Activated naive CD4-positive, alpha-beta T cell (primary cell): Measurements from ENCODE around the gene ECT2.
"Not testable (repeated sequence)": the region's sequence is repeated elsewhere in the genome, so short reads cannot be mapped to it uniquely, and the experiment has no call there.

ENCODE experiments used
- DNase-seq, 4 experiments: peaks; one replicate each; lab custom pipeline; 2025; lab: John Stamatoyannopoulos, UW

ECT2 gene

DNA sequence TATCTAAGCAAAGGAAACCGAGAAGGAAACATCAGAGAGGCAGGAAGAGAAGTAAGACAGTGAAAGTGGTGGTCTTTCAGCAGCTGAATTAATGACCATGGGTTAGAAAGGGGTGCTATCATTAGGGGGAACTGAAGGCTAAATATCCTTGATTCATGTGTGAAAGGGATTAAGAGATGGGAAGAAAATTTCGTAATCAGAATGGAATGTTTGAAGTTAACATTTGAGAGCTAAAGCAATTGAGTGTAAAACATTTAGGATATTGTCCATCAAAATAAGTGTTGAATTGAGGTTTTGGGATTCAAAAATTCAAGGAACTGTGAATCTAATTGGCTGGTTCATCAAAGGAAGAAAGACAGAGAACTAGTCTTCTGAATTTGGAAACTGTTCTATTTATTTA lies 4.1 kb upstream of the ECT2 start:
- no peak for DNase-seq

DNA sequence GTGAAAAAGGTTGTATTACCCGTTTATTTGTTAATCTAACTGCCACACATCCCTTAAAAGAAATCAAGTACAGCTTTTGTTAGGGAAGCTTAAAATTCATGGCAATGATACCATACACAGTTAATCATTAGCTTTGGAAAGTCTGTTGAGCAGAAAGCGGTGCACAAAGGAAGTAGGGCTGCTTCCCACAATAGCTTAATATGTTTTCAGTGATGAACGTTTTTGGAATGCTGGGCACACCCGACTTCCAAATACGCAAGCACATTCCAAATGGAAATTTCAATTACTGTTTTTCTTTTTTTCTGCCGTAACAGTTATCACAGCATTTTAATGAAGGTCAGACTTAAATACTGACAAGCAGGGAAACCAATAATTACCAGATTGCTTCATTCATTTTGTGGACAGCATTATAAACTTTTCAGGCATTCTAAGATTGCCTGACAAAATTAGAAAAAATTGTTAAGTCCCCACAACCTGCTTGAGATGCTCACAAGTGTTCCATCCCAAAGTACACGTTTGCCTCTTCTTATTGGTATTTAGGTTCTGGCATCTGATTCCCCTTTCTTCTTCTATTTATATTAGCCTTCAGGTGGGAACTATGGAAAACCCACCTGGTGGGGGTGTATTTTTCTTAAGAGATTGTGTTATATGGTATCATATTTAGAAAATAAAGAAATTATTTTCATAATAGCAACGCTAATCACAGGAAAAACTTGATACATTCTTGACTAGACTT lies 1.1 kb upstream of the ECT2 start:
- DNase-seq, result no peak

DNA sequence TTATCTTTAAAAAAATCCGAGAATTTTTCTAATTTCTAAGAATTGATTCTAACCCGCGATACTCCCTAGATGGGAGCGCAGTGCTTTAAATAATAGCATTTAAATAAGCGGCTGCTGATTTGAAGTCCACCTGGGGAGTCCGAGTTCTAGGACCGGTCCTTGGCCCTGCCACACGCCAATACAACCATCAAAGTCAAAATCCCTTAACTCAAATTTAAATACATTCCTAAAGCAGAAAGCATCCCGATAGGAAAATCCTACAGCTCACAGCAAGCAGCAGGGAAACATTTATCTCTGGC lies 508 bp upstream of the ECT2 start:
- DNase-seq, result no peak

DNA sequence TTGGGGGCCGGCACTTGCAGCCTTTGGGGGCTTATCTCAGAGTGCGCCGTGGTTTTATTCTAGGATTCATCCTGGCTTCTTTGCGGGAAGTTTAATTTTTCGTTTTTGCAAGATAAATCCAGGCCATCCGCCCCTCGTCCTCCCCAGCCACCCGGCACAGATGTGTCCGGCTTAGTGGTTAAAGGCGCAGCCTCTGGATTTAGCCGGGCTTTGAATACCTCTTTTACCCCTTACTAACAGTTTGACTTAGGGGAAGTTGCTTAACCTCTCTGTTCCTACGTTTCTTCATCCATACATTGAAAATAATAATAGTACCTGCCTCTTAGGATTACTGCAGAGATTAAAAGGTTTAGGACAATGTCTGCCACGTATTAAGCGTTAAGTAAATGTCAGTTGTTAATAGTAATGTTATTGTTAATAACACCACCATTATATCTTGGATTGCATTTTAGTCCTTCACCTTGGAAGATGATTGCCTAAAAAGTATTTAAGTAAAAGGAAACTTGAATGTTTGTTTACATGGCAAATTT lies 714 bp downstream of the ECT2 start:
- no peak for DNase-seq

DNA sequence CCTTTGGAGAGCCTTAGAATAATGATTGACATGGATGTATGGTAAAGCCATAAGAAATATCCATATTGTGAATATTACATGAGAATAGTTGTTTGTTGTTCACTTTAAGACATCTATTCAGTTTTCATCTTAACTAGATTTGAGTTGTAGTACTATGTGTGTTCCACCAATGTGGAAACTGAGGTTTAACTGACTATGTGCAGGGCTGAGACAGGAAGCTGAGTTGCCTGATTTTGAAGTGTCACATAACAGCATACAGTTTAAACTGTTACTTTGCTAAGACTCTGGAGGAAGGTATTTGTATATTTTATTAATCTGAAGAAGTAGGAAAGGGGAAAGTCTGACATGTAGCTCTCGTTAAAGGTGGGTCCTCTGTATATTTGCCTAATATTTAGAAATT lies 2.1 kb downstream of the ECT2 start:
- DNase-seq, result no peak

DNA sequence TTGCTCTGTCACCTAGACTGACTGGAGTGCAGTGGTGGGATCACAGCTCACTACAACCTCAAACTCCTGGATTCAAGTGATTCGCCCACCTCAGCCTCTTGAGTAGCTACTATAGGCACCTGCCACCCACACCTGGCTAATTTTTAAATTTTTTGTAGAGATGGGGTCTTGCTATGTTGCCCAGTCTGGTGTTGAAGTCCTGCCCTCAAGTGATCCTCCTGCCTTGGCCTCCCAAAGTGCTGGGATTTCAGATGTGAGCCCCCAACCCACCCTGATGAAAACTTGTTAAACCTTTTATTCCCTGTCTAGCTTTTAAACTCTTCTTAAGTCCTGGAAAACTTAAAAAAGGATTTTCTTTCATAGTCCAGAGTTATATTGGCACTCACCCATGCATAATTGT lies 2.6 kb downstream of the ECT2 start:
- DNase-seq, result no peak

DNA sequence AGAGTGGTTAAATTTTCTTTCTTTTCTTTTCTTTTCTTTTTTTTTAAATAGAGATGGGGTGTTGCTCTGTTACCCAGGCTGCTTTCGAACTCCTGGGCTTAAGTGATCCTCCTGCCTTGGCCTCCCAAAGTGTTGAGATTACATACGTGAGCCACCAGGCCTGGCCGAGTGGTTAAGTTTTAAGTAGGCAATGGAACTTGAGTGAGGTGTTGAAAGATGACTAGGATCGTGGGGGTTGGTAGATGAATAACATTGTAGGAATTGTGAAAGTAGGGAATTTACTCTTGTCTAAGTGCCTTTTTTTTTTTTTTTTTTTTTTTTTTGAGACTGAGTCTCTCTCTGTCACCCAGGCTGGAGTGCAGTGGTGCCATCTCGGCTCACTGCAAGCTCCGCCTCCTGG lies 9.9 kb downstream of the ECT2 start:
- not testable (repeated sequence) for DNase-seq

DNA sequence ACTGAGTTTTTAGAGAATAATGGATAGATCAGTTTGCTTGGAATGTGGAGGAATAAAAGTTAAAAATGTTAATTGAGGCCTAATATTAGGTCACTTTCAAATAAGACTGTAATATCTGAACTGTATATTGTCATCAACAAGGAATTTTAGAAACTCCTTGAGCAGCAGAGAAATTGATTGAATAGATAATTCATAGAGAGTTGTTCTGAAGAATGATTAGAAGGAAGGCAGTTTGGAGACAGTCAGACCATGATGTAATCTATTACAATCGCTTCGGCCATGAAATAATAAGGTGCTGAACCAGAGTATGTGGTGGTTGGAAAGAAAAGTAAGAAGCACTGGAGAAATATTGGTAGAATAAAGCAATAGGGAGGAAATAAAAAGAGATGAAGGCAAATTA lies 15.7 kb downstream of the ECT2 start:
- no peak for DNase-seq

DNA sequence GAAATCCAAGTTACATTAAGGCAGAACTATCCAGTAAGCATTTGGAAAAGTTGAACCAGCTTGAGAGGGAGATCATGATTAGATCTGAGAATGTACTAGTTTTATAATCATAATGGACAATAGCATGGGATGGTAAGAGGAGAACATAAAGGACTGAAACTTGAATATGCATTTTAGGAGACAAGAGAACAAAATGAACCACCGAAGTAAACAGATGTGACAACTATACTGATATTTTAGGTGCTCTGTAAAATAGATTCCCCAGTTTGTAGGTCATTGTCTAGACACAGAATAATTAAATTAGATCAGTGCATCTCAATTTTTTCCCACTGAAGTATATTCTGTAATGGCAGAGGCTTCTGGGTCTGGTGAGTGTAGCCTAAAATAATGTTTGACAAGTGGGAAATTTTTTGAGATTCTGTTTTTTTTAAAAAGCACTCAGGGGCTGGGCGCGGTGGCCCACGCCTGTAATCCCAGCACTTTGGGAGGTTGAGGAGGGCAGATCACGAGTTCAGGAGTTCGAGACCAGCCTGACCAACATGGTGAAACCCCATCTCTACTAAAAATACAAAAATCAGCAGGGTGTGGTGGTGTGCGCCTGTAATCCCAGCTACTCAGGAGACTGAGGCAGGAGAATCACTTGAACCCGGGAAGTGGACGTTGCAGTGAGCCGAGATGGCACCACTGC lies 16.3 kb downstream of the ECT2 start:
- DNase-seq, result no peak

DNA sequence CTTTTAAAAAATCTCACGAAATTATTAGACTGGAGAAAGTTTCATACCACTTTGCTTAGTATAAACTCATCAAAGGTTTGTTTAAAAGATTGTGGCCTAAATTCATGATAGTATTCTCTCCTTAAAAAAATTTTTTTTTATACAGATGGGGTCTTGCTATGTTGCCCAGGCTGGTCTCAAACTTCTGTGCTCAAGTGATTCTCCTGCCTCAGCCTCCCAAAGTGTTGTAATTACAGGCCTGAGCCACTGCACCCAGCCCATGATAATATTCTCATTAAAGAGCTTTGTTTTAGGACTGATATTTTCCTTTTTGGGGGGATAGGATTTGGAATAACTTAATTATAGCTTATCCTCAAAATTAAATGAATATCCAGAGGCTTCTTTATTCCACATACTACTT lies 19.9 kb downstream of the ECT2 start:
- no peak for DNase-seq

DNA sequence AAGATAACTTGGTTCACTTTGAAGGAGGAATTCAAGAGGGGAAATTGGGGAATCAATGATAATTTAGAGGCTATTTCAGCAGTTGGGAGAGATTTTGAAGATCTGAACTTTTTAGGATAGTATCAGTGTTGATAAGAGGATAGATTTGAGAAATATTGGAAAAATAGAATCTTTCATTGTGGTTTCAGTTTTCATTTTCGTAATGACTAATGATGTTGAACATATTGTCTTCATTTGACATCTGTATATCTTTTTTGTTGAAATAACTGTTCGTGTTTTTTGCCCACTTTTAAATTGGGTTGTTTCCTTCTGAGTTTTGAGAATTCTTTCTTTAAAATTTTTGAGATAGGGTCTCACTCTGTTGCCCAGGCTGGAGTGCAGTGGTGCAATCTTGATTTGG lies 21.1 kb downstream of the ECT2 start:
- DNase-seq, result no peak

DNA sequence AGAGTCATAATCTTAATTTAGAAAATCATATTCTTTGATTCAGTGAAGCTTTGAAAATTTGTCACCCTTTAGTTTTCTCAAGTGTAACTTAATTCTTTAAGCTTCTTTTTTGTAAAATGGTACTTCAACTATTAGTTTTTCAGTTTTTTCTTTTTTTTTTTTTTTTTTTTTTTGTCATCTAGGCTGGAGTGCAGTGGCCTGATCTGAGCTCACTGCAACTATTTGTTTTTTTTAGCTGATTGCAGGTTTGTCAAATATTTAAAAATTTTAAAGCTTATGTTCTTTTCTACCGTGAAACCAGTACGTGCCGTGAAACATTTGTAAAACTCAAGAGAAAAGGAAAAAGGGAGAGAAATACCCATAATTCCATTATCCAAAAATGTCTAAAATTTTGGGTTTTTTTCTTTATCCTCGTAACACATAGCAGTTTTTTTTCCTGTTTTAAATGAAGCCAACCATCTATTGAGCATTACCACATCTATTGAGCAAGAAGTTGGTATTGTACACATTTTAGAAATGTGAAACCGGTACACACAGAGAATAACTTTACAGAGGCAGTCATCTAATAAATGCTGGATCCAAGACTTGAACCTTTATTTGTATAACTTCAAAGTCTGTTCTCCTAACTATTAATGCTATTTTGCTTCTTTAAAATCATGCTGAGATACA lies 25.7 kb downstream of the ECT2 start:
- DNase-seq, result no peak

DNA sequence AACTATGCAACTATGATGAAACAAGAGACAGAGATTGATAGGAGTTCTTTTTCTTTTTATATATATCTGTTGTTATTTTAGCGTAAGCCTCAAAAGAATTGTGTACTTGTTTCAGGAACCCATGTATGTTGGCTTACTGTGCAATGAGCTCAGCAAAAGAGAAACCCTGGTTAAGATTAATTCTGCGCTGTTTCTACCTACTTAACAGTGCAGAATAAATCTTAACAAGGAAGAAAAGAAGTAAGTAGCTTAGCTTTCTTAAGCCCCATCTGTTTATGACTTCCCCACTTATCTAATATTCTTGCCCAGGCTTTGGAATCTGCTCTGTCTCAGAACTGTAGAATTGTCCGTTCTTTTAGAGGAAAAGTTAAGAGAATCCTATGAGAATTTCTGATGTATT lies 27.4 kb downstream of the ECT2 start:
- DNase-seq, result no peak

DNA sequence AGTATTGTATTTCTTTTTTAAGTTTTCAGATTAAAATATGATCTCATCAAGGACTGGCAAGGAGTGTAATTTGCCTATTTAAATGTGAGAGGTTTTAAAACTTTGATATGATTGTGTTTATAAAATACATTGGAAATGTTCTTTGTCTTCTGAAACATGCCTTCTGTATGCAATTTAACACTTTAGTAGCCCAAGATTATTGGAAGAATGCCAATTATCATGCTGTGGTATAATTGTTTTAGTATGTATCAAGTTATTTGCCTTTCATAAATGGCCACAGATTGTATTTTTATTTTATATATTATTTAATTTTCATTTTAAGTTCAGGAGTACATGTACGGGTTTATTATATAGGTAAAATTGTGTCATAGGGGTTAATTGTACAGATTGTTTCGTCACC lies 31.7 kb downstream of the ECT2 start:
- DNase-seq, result no peak

DNA sequence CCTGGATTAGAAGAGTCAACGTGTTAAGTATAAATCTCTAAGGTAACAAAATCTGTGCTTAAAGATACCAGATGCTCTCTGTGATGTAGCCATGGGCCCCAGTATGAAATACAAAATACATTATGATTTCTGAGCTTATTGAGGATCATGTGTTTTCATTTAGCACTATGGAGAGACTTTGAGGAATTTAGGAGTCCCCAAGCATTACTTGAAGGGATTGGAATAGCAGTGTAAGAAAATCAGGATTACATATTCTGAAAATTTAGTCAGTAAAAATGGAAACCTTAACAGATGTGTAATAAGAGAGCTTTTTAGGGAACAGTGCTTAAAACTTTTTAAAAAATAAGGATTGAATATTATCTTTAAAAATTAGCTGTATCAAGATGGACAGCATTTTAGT lies 35.5 kb downstream of the ECT2 start:
- no peak for DNase-seq

DNA sequence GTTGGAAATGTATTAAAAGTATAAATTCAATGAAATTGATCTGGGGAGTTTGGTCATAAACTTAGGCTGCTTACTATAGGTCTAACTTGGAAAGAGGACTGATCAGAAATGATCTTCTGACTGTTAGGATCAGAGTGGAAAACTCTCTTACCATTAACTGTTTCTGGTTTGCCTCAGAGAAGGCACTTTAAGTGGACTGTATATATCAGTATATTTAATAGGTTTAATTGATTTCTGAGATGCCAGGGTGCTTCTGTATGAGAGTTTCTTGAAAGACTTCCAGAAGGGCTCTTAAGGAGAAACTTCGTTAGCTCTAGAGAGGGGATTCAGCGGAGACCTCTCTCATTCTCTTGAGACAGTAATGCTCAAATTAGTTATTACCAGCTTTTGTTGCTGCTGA lies 36.5 kb downstream of the ECT2 start:
- no peak for DNase-seq

DNA sequence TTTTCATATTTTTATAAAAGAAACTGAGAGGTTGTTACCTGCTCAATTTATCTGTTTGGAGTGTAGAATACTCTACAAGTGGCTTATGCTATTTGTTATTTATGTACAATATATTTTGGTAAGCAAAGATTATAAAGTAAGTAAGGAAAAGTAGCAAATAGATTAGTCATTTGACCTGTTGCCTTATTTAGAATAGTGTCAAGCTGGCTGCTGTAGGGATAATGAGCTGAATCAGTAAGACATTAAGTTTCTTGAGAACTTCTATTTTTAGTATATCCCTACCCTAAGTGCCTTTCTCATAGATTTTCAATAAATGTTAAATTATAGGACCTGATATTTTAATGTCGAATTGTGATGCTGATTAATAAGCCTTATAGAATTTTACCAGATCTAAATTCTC lies 37.2 kb downstream of the ECT2 start:
- no peak for DNase-seq

DNA sequence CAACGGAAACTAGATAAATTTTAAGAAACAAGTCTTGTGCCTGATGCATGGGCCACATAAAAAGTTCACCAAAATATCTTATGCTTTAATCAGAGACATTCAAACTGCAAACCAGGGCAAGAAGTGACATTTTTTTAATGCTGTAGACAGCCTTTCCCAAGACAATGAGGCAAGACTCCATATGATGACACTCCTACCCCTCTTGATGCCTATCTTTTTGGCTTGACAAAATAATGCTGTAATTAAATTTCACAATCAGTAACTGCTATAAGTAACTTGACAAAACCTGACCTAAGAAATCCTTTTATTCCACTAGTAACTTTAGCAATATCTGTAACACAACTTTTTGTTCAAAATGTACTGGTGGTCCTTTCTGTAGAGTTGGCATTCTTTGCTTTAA lies 48.7 kb downstream of the ECT2 start:
- DNase-seq, result no peak

DNA sequence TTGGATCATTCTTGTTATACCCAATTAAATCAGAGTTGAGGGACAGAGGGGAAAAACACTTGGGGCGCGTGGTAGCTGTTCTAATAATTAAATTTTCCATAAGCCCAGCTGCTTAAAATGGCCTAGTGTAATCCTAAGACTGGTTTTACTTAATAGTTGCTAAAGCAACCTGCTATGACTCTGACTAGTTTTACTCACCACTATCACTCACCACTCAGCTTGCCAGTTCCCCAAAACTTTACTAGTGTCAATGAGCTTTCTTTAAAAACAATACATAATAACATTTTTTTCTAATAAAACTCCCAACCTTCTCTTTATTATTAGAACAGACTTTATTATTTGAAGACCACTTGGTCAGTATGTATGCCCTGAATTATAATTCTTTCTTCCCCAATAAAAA lies 49.6 kb downstream of the ECT2 start:
- DNase-seq, result no peak

DNA sequence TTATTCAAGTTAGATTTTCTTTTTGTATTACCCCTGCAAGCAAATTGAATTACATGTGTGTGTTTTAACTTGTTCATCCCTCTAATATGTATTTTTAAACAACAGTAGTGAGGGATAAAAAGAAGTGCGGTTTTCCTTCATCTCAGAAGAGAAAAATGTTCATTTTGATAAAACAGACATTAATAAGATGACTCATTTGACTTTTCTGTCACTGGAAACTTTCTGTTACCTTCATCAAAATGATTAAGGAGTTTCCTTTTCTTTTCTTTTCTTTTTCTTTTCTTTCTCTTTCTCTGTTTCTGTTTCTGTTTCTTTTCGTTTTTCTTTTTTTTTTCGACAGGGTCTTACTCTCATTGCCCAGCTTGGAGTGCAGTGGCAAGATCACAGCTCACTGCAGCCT lies 53.0 kb downstream of the ECT2 start:
- DNase-seq, result no peak

DNA sequence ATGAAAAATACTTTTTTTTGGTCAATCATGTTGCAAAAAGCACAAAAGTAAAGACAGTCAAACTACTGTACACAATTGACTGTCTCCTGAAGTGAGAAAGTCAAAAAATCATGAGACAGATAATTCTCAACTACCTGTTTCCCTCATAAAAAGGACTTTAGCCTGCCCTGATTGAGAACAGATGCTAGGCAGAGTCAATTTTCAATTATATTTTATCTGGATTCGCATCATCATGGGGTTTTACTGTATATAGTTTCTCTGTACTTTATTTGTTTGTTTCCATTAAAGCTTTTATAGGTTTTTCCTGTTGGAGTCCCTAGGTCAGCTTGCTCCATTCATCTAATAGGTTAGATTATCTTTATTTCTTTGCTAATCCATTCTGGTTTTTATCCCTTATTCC lies 53.8 kb downstream of the ECT2 start:
- DNase-seq, result no peak

DNA sequence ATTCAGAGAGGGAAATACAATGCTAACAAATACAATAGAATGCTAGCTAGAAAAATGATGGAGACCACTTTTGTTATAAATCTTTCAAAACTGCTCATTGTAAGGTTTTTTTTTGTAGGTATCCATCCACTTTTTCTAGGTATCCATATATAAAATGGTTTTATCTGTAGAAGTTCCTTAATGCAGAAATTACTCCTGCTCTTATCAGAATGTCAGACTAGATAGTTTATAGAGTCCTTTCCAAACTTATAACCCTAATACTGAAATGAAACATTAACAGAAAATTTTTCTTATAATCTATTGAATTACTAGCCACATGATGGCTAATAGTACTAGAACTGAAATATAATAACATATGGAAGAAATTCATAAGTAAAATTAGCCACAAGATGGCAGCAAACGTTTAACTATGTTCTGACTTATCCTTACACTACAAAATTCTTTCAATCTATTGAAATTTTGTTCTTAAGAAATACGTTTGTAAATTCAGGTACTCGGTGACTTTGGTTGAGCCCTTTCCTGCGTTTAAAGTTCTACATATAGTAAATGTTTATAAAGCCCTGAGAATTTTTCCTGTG lies 58.5 kb downstream of the ECT2 start:
- DNase-seq, result no peak

DNA sequence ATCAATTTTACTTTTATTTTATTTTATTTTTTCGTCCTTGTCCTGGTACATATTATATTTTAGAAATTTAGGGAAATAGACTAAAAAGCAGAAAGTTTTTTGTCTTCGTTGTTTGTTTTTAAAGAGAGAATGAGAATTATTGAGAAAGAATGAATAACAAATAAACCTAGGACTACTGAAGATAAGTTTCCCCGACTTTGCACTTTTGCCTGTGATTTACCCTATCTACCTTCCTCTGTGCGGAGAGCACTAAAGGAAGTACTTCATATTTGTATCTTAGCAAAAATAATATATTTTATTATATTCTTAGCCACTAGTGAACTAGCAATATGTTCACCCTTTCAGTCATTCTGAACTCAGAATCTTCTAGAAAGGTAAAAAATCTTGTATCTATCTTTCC lies 60.6 kb downstream of the ECT2 start:
- DNase-seq, result no peak
